Thymus (tissue), 11 donors: ENCODE results near the gene RANBP17. TPM values are rescaled to one million over a fixed set of nuclear protein-coding genes. Genes with fewer than 3 reads are reported as not detected.
"Not testable (repeated sequence)": the region's sequence is repeated elsewhere in the genome, so short reads cannot be mapped to it uniquely, and the experiment has no call there.

ENCODE experiments used
- DNase-seq, 9 donors: peaks; one replicate each; pipeline ENCODE4 v3.0.0-alpha.2; 2013; ENCODE audit warnings: low spot score in 9 of 9, low read depth in 6 of 9, missing footprints in 1 of 9
- H3K27ac ChIP-seq, 2 donors: one replicate each; pipeline ENCODE4 v1.5.1; 2013; ENCODE audit warnings: control low read depth in 1 of 2, low read depth in 1 of 2, low read length in 1 of 2, mild to moderate bottlenecking in 1 of 2, moderate library complexity in 1 of 2
- H3K27me3 ChIP-seq, 2 donors: one replicate each; pipeline ENCODE4 v1.5.1; 2013; ENCODE audit warnings: low read length in 1 of 2; ENCODE audit not compliant: control insufficient read depth in 2 of 2, insufficient read depth in 1 of 2
- H3K36me3 ChIP-seq, 2 donors: one replicate each; pipeline ENCODE4 v1.5.1; 2013; ENCODE audit warnings: low read length in 1 of 2, mild to moderate bottlenecking in 1 of 2, moderate library complexity in 1 of 2; ENCODE audit not compliant: control insufficient read depth in 2 of 2, insufficient read depth in 2 of 2
- H3K4me1 ChIP-seq, 2 donors: one replicate each; pipeline ENCODE4 v1.5.1; 2013; ENCODE audit warnings: low read length in 2 of 2; ENCODE audit not compliant: control insufficient read depth in 2 of 2, insufficient read depth in 2 of 2
- H3K4me3 ChIP-seq, 2 donors: one replicate each; pipeline ENCODE4 v1.5.1; 2013; ENCODE audit warnings: low read length in 2 of 2, control low read depth in 1 of 2, mild to moderate bottlenecking in 1 of 2
- H3K9me3 ChIP-seq, 2 donors: one replicate each; pipeline ENCODE4 v1.5.1; 2013; ENCODE audit warnings: low read length in 1 of 2, mild to moderate bottlenecking in 1 of 2; ENCODE audit not compliant: control insufficient read depth in 2 of 2, insufficient read depth in 1 of 2
- WGBS: extraction: QIAGEN DNeasy Blood & Tissue Kit; methylation state at CpG from one replicate; pipeline ENCODE4 v1.1.7; 2013; 5-methylcytosine and 5-hydroxymethylcytosine counted together
- polyA plus RNA-seq: library from polyadenylated mRNA; stranded (reverse); fragments of 200-250 nt; gene quantifications from one replicate; pipeline ENCODE4 v1.2.3, GENCODE V29; 2013
- total RNA-seq: library from RNA; stranded (reverse); fragments of 120-200 nt; gene quantifications from one replicate; pipeline ENCODE4 v1.2.4, GENCODE V29; 2013
- donor health status: healthy.

The RANBP17 gene
- total and polyA plus RNA-seq, 2 donors = 2.1 to 6.8 TPM

- Histone ChIP-seq H3K36me3 (no peaks in the 10 kb centered on the region), H3K4me3 (no peak overlapping the region), H3K4me1 (no peaks in the 10 kb centered on the region), H3K27me3 (no peaks in the 10 kb centered on the region), H3K27ac (no peak overlapping the region), H3K9me3 (no peaks in the 10 kb centered on the region)
- WGBS = 95% methylated on average over 5 of the region's 5 CpGs
- no peak for DNase-seq
These were observed 414.2 kb downstream of the RANBP17 start for GRCh38 chr5:171275841-171276544.

DNA sequence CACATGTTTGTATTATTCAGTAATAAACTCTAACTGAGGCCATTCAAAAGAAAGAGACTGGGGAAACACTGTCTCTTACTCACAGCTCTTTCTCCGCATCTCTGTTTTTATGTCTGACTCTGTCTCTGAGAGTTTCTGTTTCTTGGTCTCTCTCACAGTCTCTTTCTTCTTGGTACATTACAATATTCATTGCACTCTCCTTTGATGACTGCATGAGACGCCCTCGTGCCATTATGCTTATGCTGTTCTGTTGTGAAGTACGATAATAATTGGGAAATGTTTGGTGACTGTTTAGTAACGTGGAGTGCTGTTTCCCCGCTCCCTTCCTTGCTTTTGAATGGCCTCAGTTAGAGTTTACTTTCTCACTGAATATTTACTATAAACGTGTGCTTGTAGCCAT lies 421.9 kb downstream of the RANBP17 start:
- H3K27ac ChIP-seq = no peak overlapping the region
- 95% methylated on average over 7 of the region's 7 CpGs for WGBS
- H3K9me3 ChIP-seq = no peaks in the 10 kb centered on the region
- no peak overlapping the region for H3K4me3 ChIP-seq
- DNase-seq = no peak
- H3K36me3 ChIP-seq = no peaks in the 10 kb centered on the region
- H3K4me1 ChIP-seq = no peaks in the 10 kb centered on the region
- H3K27me3 ChIP-seq = peaks cover 0 to 2% of the 10 kb centered on the region in 2 donors

DNA sequence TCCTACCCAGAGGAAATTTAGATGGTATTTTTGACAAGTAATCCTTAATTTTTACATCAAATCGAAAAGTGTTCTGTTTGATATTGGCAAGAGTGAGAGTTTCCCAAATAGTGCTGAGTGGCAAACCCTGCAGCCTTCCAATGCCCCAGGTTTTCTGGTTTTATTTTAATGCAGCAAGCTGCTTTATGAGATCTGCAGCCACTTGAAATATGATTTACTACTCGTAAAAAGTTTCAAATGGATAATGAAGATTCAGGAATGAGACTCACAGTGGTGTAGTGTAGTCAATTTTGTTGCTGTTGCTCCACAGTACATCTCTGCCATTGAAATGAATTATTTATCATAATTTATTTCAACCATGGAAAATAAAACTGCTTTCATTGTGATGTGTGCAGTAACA lies 423.6 kb downstream of the RANBP17 start:
- H3K27ac ChIP-seq = no peak overlapping the region
- H3K27me3 ChIP-seq = peaks cover 0 to 2% of the 10 kb centered on the region in 2 donors
- DNase-seq = no peak
- H3K4me1 ChIP-seq = no peaks in the 10 kb centered on the region
- H3K4me3 ChIP-seq = no peak overlapping the region
- 95% methylated on average over 2 of the region's 2 CpGs for WGBS
- no peaks in the 10 kb centered on the region for H3K36me3 ChIP-seq
- H3K9me3 ChIP-seq = no peaks in the 10 kb centered on the region

GRCh38 chr5:171288066-171288465 lies 426.2 kb downstream of the RANBP17 start:
- Histone ChIP-seq H3K9me3 (no peaks in the 10 kb centered on the region), H3K4me3 (no peak overlapping the region), H3K36me3 (no peaks in the 10 kb centered on the region), H3K27ac (no peak overlapping the region), H3K4me1 (no peaks in the 10 kb centered on the region), H3K27me3 (peaks cover 0 to 2% of the 10 kb centered on the region in 2 donors)
- 90% methylated on average over 2 of the region's 2 CpGs for WGBS
- no peak for DNase-seq

DNA sequence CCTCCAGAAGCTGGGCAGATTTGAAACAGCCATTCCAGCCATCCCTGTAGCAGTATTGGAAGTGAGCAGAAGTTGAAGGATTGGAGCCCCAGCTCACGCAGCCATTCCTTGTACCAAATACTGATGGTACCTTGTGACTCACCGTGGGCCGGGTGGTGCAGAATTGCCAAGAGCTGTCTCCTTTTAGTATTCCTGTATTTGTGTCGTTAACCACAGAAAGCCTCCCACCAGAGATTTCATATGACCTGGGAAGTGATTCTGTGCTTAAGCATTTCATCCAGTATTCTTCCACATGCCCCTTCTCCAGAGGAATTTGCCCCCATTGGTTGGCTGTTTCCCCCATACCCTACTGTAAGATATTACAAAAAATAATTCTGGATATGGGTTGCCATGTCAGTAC lies 429.6 kb downstream of the RANBP17 start:
- H3K4me3 ChIP-seq = no peak overlapping the region
- DNase-seq = no peak
- no peaks in the 10 kb centered on the region for H3K4me1 ChIP-seq
- no peaks in the 10 kb centered on the region for H3K36me3 ChIP-seq
- peaks cover 0 to 2% of the 10 kb centered on the region in 2 donors for H3K27me3 ChIP-seq
- no peaks in the 10 kb centered on the region for H3K9me3 ChIP-seq
- H3K27ac ChIP-seq = no peak overlapping the region
- WGBS = 98% methylated on average over 4 of the region's 4 CpGs

- H3K9me3 ChIP-seq = no peaks in the 10 kb centered on the region
- 65% methylated on average over 1 of the region's 1 CpG for WGBS
- no peak overlapping the region for H3K4me3 ChIP-seq
- H3K27me3 ChIP-seq = no peaks in the 10 kb centered on the region
- no peaks in the 10 kb centered on the region for H3K4me1 ChIP-seq
- no peak for DNase-seq
- no peaks in the 10 kb centered on the region for H3K36me3 ChIP-seq
- no peak overlapping the region for H3K27ac ChIP-seq
These were observed 433.5 kb downstream of the RANBP17 start for GRCh38 chr5:171295299-171295698.

DNA sequence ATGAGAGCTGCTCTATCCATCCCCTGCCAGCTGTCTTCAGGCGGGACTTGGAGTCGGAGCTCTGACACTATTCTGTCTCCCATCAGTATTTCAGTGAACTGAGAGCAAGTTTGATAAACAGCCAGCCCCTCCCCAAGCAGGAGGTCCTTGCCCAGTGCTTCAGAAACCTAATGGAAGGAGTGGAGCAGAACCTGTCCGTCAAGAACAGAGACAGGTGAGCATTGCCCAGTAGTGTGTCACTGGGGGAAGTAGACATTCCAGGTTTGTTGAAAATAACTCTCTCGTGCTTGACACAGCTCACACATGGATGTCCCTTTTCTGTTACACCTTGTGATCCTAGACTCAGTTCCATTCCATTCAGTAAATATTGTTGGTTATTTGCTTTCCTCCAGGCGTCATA lies 434.0 kb downstream of the RANBP17 start:
- no peak overlapping the region for H3K27ac ChIP-seq
- H3K9me3 ChIP-seq = no peaks in the 10 kb centered on the region
- no peaks in the 10 kb centered on the region for H3K36me3 ChIP-seq
- H3K27me3 ChIP-seq = no peaks in the 10 kb centered on the region
- H3K4me1 ChIP-seq = no peaks in the 10 kb centered on the region
- WGBS = 94% methylated on average over 5 of the region's 5 CpGs
- no peak for DNase-seq
- H3K4me3 ChIP-seq = no peak overlapping the region

DNA sequence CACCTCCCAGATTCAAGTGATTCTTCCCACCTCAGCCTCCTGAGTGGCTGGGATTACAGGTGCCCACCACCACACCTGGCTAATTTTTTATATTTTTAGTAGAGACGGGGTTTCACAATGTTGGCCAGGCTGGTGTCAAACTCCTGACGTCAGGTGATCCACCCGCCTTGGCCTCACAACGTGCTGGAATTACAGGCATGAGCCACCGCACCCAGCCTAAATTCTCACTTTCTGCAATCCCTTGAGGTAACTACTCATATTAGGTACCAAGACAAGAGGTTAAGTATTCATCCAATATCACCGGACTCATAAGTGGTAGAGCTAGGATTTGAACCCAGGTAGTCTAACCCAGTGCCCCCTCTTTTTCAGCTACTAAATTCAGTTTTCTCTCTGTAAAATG lies 436.1 kb downstream of the RANBP17 start:
- WGBS = 98% methylated on average over 6 of the region's 6 CpGs
- not testable (repeated sequence) for H3K4me3 ChIP-seq, H3K4me1 ChIP-seq

DNA sequence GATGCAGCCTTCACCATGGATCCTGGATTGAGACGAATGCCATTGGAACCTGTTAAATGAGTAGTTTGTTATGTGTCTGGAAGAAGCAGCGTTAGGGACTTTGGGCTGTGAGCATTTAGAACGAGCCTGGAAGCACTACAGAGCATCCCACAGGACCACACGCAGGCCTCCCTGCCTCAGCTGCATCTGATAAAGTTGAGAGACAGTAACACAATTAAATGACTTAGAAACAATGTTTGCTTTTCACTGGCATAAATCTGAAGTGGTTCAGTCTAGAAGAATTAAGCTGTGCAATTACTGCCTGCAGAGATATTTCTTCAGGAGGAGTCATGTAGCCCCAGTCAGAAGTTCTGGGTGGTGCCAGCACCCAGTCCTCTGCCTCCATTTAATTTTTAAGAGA lies 437.4 kb downstream of the RANBP17 start:
- WGBS = 94% methylated on average over 4 of the region's 4 CpGs
- H3K27me3 ChIP-seq = peaks cover 0 to 10% of the 10 kb centered on the region in 2 donors
- H3K9me3 ChIP-seq = no peaks in the 10 kb centered on the region
- no peak overlapping the region for H3K27ac ChIP-seq
- H3K36me3 ChIP-seq = no peaks in the 10 kb centered on the region
- no peak for DNase-seq
- no peak overlapping the region for H3K4me3 ChIP-seq
- H3K4me1 ChIP-seq = no peaks in the 10 kb centered on the region

More for the DNA sequence above, 436.1 kb downstream of the RANBP17 start:
- not testable (repeated sequence) for H3K36me3 ChIP-seq, DNase-seq, H3K27me3 ChIP-seq, H3K9me3 ChIP-seq, H3K27ac ChIP-seq
